ENCODE data around the gene UBE2E2.

GRCh38 chr3:23405081-23405480 is 202.0 kb downstream of the UBE2E2 start:
- TF ChIP-seq CTCF (IDR thresholded peaks at IDR 0.05; ENCODE audit: borderline replicate concordance, extremely low read depth, low read length, poor library complexity, severe bottlenecking) (no peak), EZH2 (IDR thresholded peaks at IDR 0.05; ENCODE audit: borderline replicate concordance, low read depth, low read length, severe bottlenecking) (no peak)
